Measurements from ENCODE around the gene UCHL3.
A peak's percentile ranks its signal among the peaks of the same experiment; 100 is the strongest.
"Not testable (repeated sequence)": the region's sequence is repeated elsewhere in the genome, so short reads cannot be mapped to it uniquely, and the experiment has no call there.

Gene UCHL3

GRCh38 chr13:75541961-75542360 lies 7.6 kb upstream of the UCHL3 start:
- no peak overlapping the region for H3K4me3 ChIP-seq (ENCODE audit: low read depth, low read length)
- DNase-seq (ENCODE audit: low read depth, low spot score), result no peak
- TF ChIP-seq CTCF (IDR thresholded peaks at IDR 0.05; ENCODE audit: insufficient read depth, low read length, missing control alignments), result no peak
- ChIA-PET POLR2A (interaction anchor here (4.2 kb wide), 1 partner anchor 8 kb away, joined by 31 read pairs; no protein-coding TSS in a partner anchor), CTCF (interaction anchor here (0.9 to 5.2 kb wide), 6 partner anchors 7 to 170 kb away, joined by 3 to 56 read pairs (median 21); partner anchors contain the start of genes TBC1D4 and UCHL3)

GRCh38 chr13:75544681-75545330 lies 4.8 kb upstream of the UCHL3 start:
- CTCF ChIA-PET, result interaction anchor here (1.1 to 5.1 kb wide), 3 partner anchors 10 to 174 kb away, joined by 3 to 56 read pairs (median 10); no protein-coding TSS in a partner anchor
- no peak for TF ChIP-seq CTCF (IDR thresholded peaks at IDR 0.05; ENCODE audit: insufficient read depth, low read length, missing control alignments)
- no peak overlapping the region for H3K4me3 ChIP-seq (ENCODE audit: low read depth, low read length)
- POLR2A ChIA-PET, result interaction anchor here (1.5 to 4.2 kb wide), 2 partner anchors 9 to 11 kb away, joined by 4 to 31 read pairs; no protein-coding TSS in a partner anchor
- DNase-seq (ENCODE audit: low read depth, low spot score), result peak; percentile 99

GRCh38 chr13:75545386-75545785 lies 4.2 kb upstream of the UCHL3 start:
- not testable (repeated sequence) for H3K4me3 ChIP-seq (ENCODE audit: low read depth, low read length); DNase-seq (ENCODE audit: low read depth, low spot score)
- CTCF ChIA-PET, result interaction anchor here (1.1 to 5.1 kb wide), 4 partner anchors 10 to 188 kb away, joined by 3 to 56 read pairs (median 6); no protein-coding TSS in a partner anchor
- POLR2A ChIA-PET, result interaction anchor here (1.5 to 4.2 kb wide), 2 partner anchors 10 to 12 kb away, joined by 4 to 31 read pairs; no protein-coding TSS in a partner anchor

GRCh38 chr13:75547917-75548316 lies 1.7 kb upstream of the UCHL3 start:
- no peak for TF ChIP-seq CTCF (IDR thresholded peaks at IDR 0.05; ENCODE audit: insufficient read depth, low read length, missing control alignments)
- ChIA-PET CTCF (interaction anchor here (1.0 to 1.3 kb wide), 3 partner anchors 9 to 175 kb away, joined by 3 to 6 read pairs (median 4); no protein-coding TSS in a partner anchor), POLR2A (interaction anchor here (0.6 to 0.7 kb wide), 2 partner anchors 476 to 1450 kb away, joined by 3 read pairs; no protein-coding TSS in a partner anchor)
- no peak for DNase-seq (ENCODE audit: low read depth, low spot score)
- no peak overlapping the region for H3K4me3 ChIP-seq (ENCODE audit: low read depth, low read length)

GRCh38 chr13:75550159-75550567 lies 572 bp downstream of the UCHL3 start:
- ChIA-PET POLR2A (interaction anchor here (0.7 to 1.7 kb wide), 3 partner anchors 11 to 85 kb away, joined by 3 to 12 read pairs (median 5); partner anchors contain the start of gene COMMD6), CTCF (interaction anchor here (0.8 to 1.9 kb wide), 11 partner anchors 9 to 180 kb away, joined by 3 to 10 read pairs (median 4); partner anchors contain the start of genes COMMD6 and TBC1D4)
- H3K4me3 ChIP-seq (ENCODE audit: low read depth, low read length), result peak overlapping the region; percentile 91
- TF ChIP-seq CTCF (IDR thresholded peaks at IDR 0.05; ENCODE audit: insufficient read depth, low read length, missing control alignments), result no peak
- DNase-seq (ENCODE audit: low read depth, low spot score), result no peak

GRCh38 chr13:75554464-75554863 lies 4.9 kb downstream of the UCHL3 start:
- no peak for TF ChIP-seq CTCF (IDR thresholded peaks at IDR 0.05; ENCODE audit: insufficient read depth, low read length, missing control alignments)
- CTCF ChIA-PET, result interaction anchor here (0.8 to 1.5 kb wide), 4 partner anchors 11 to 181 kb away, joined by 3 to 5 read pairs (median 4); partner anchors contain the start of gene COMMD6
- DNase-seq (ENCODE audit: low read depth, low spot score), result no peak
- POLR2A ChIA-PET, result no interaction called here
- H3K4me3 ChIP-seq (ENCODE audit: low read depth, low read length), result no peak overlapping the region
